ENCODE measurements around the gene NMRK2. TPM values are rescaled to one million over a fixed set of nuclear protein-coding genes. Genes with fewer than 3 reads are reported as not detected.

Gene NMRK2
- polyA plus RNA-seq, 3 donors, result not detected

GRCh38 chr19:3976495-3977241 is 43.8 kb downstream of the NMRK2 start:
- Histone ChIP-seq H3K9ac (ENCODE audit: insufficient read depth, low read length, poor library complexity, severe bottlenecking) (no peak overlapping the region), H3K4me2 (replicated peaks; ENCODE audit: extremely low read depth, low read length, poor library complexity, severe bottlenecking) (no peak overlapping the region), H3K79me2 (ENCODE audit: insufficient read depth, low read length) (peaks cover 39% of the 10 kb centered on the region), H3K9me3 (replicated peaks in 1 of 2; ENCODE audit: control insufficient read depth in 1 of 2, insufficient read depth in 1 of 2, low read length in 2 of 2) (no peaks in the 10 kb centered on the region), H4K20me1 (ENCODE audit: insufficient read depth, low read length) (peaks cover 67% of the 10 kb centered on the region), H3K4me3 (replicated peaks in 1 of 3; ENCODE audit: low read depth in 2 of 3, low read length in 3 of 3) (no peak overlapping the region), H3K4me1 (ENCODE audit: control insufficient read depth in 1 of 2, insufficient read depth in 2 of 2, low read length in 2 of 2) (peaks cover 0 to under 1% of the 10 kb centered on the region in 2 donors), H3K36me3 (replicated peaks in 1 of 2; ENCODE audit: control insufficient read depth in 1 of 2, insufficient read depth in 2 of 2, low read length in 2 of 2) (peaks cover 65 to 67% of the 10 kb centered on the region in 2 donors), H2AFZ (ENCODE audit: insufficient read depth, low read depth, low read length, poor library complexity, severe bottlenecking) (no peak overlapping the region), H3K27me3 (ENCODE audit: control insufficient read depth in 2 of 2, insufficient read depth in 2 of 2, low read length in 2 of 2) (no peaks in the 10 kb centered on the region), H3K27ac (ENCODE audit: low read depth in 1 of 2, low read length in 2 of 2) (no peak overlapping the region)
- TF ChIP-seq CTCF (IDR thresholded peaks at IDR 0.05), result no peak
- H3K27me3 Mint-ChIP-seq (ENCODE audit: low read depth in 3 of 3), result peaks cover 0 to 2% (median 0%) of the 10 kb centered on the region in 3 donors
- no peak for DNase-seq
- H3K4me1 Mint-ChIP-seq, result no peaks in the 10 kb centered on the region
- peak overlapping the region in 1 of 7 donors; percentile 50 for H3K27ac Mint-ChIP-seq
- intact Hi-C loops (cut with micrococcal nuclease), result no loop called here
- H3K9me3 Mint-ChIP-seq, result no peaks in the 10 kb centered on the region
- no peak overlapping the region for H3K4me3 Mint-ChIP-seq
- WGBS (ENCODE audit: insufficient coverage), result 92% methylated on average over 29 of the region's 29 CpGs
- H3K36me3 Mint-ChIP-seq, result peaks cover 55 to 66% of the 10 kb centered on the region in 2 donors

GRCh38 chr19:3977242-3978143 is 44.6 kb downstream of the NMRK2 start:
- Mint-ChIP-seq H3K27me3 (ENCODE audit: low read depth in 3 of 3) (no peaks in the 10 kb centered on the region), H3K36me3 (peaks cover 62 to 74% of the 10 kb centered on the region in 2 donors), H3K9me3 (no peaks in the 10 kb centered on the region), H3K4me3 (no peak overlapping the region), H3K27ac (no peak overlapping the region), H3K4me1 (no peaks in the 10 kb centered on the region)
- WGBS (ENCODE audit: insufficient coverage), result 96% methylated on average over 46 of the region's 59 CpGs
- H3K9me3 ChIP-seq (replicated peaks in 1 of 2; ENCODE audit: control insufficient read depth in 1 of 2, insufficient read depth in 1 of 2, low read length in 2 of 2), result no peaks in the 10 kb centered on the region
- peaks cover 75% of the 10 kb centered on the region for H4K20me1 ChIP-seq (ENCODE audit: insufficient read depth, low read length)
- H2AFZ ChIP-seq (ENCODE audit: insufficient read depth, low read depth, low read length, poor library complexity, severe bottlenecking), result no peak overlapping the region
- no peaks in the 10 kb centered on the region for H3K27me3 ChIP-seq (ENCODE audit: control insufficient read depth in 2 of 2, insufficient read depth in 2 of 2, low read length in 2 of 2)
- H3K27ac ChIP-seq (ENCODE audit: low read depth in 1 of 2, low read length in 2 of 2), result no peak overlapping the region
- H3K4me3 ChIP-seq (replicated peaks in 1 of 3; ENCODE audit: low read depth in 2 of 3, low read length in 3 of 3), result no peak overlapping the region
- TF ChIP-seq CTCF (IDR thresholded peaks at IDR 0.05), result no peak
- H3K9ac ChIP-seq (ENCODE audit: insufficient read depth, low read length, poor library complexity, severe bottlenecking), result no peak overlapping the region
- intact Hi-C loops (cut with micrococcal nuclease), result no loop called here
- no peak for DNase-seq
- H3K4me2 ChIP-seq (replicated peaks; ENCODE audit: extremely low read depth, low read length, poor library complexity, severe bottlenecking), result no peak overlapping the region
- peaks cover 47% of the 10 kb centered on the region for H3K79me2 ChIP-seq (ENCODE audit: insufficient read depth, low read length)
- peaks cover 73 to 75% of the 10 kb centered on the region in 2 donors for H3K36me3 ChIP-seq (replicated peaks in 1 of 2; ENCODE audit: control insufficient read depth in 1 of 2, insufficient read depth in 2 of 2, low read length in 2 of 2)
- H3K4me1 ChIP-seq (ENCODE audit: control insufficient read depth in 1 of 2, insufficient read depth in 2 of 2, low read length in 2 of 2), result no peaks in the 10 kb centered on the region
